K562 (cell line): ENCODE results near the gene ERBB4. TPM values are rescaled to one million over a fixed set of nuclear protein-coding genes. Genes with fewer than 3 reads are reported as not detected.

Experiments
- BRCA1 ChIP-seq, 2 experiments: fragments of 450-650 bp in 1 of 2; sonication (generic) in 1 of 2; formaldehyde crosslinking in 1 of 2; IDR thresholded peaks; 2 replicates each; pipeline versions ENCODE4 v1.5.0 to v1.6.1; 2017 to 2020; ENCODE audit warnings: mild to moderate bottlenecking in 1 of 2, missing genetic modification reagents in 1 of 2
- CTBP1 ChIP-seq: fragments of 450-650 bp; IDR thresholded peaks from 2 replicates; pipeline ENCODE4 v1.6.1; 2016; ENCODE audit warnings: borderline replicate concordance
- NCOA2 ChIP-seq, 2 experiments: fragments of 450-650 bp; IDR thresholded peaks; 2 replicates each; pipeline ENCODE4 v1.6.1; 2018; ENCODE audit warnings: mild to moderate bottlenecking in 2 of 2, moderate library complexity in 1 of 2; ENCODE audit not compliant: partially characterized antibody in 2 of 2
- ZEB2 ChIP-seq: fragments of 450-650 bp; IDR thresholded peaks from 2 replicates; pipeline ENCODE4 v1.6.1; 2016
- ZNF584 ChIP-seq: fragments of 200-800 bp; sonication (Bioruptor generic); IDR thresholded peaks from 2 replicates; pipeline ENCODE4 v1.6.1; 2016; ENCODE audit warnings: low read depth, mild to moderate bottlenecking, missing genetic modification characterization, missing compliant biosample characterization
- polyA plus RNA-seq, 8 experiments: library from polyadenylated mRNA; depleted of rRNA in 4 of 8; stranded (reverse) in 5 of 8; unstranded in 3 of 8; fragments of >200 nt; fragmentation: Nextera tagmentation in 2 of 8; fragmentation: Illumina TruSeq in 1 of 8; extraction: Ambion mirVana in 2 of 8; extraction: Trizol in 1 of 8; gene quantifications; 2 replicates each; pipeline versions ENCODE4 v1.2.1 to v1.2.3, GENCODE V29; 2011 to 2014; ENCODE audit warnings: inconsistent platforms in 1 of 8, missing spikeins in 1 of 8
- total RNA-seq, 7 experiments: library from RNA; depleted of rRNA in 6 of 7; stranded (reverse); fragments of >200 nt in 6 of 7; fragmentation: Illumina TruSeq in 2 of 7; extraction: Trizol in 2 of 7; gene quantifications; 2 replicates each; pipeline versions ENCODE4 v1.2.1 to v1.2.3, GENCODE V29; 2011 to 2021; ENCODE audit warnings: low replicate concordance in 1 of 7
- TF ChIP-seq, protein P1 (sequence below), 2 experiments: fragments of 450-650 bp in 1 of 2; sonication (generic) in 1 of 2; formaldehyde crosslinking in 1 of 2; IDR thresholded peaks; 2 replicates each; pipeline versions ENCODE4 v1.7.1 to v1.9.0; 2016 to 2022; ENCODE audit warnings: inconsistent platforms in 1 of 2, mild to moderate bottlenecking in 1 of 2, missing genetic modification reagents in 1 of 2
- TF ChIP-seq, protein P2 (sequence below): fragments of 450-650 bp; conservative IDR thresholded peaks from 2 replicates; pipeline ENCODE4 v1.6.1; 2016; ENCODE audit warnings: missing genetic modification characterization, low read depth, mild to moderate bottlenecking, missing compliant biosample characterization, moderate library complexity
- TF ChIP-seq, protein P3 (sequence below): fragments of 150-350 bp; IDR thresholded peaks from 2 replicates; pipeline ENCODE4 v1.6.1; 2014; ENCODE audit warnings: low read depth, mild to moderate bottlenecking, low read length, borderline replicate concordance
- TF ChIP-seq, protein P4 (sequence below): fragments of 450-650 bp; IDR thresholded peaks from 2 replicates; pipeline ENCODE4 v1.6.1; 2018; ENCODE audit warnings: mild to moderate bottlenecking, low read depth; ENCODE audit not compliant: partially characterized antibody

ERBB4 gene
- total and polyA plus RNA-seq, 9 of the 15 experiments (the other 6 are each of a cell fraction or from before 2014, with no cell fraction given) = not detected

DNA sequence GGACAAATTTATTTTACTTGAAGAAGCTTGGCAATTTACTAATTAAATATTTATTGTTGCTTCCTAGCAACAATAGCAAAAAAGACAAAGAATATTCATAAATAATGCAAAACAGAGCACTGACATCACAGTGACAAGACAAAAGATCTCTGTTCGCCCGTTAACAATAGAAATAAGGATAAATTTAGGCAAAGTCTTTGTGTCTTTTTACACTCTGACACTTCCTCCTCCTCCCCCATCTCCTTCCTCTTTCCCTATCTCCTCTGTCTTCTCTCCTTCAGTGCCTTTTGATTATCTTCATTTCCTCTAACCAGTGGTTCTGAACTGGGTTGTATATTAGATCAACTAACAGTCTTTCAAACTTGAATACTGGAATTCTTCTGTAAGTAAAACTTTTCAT lies 808.4 kb downstream of the ERBB4 start (continued):
- TF ChIP-seq, protein P1, sequence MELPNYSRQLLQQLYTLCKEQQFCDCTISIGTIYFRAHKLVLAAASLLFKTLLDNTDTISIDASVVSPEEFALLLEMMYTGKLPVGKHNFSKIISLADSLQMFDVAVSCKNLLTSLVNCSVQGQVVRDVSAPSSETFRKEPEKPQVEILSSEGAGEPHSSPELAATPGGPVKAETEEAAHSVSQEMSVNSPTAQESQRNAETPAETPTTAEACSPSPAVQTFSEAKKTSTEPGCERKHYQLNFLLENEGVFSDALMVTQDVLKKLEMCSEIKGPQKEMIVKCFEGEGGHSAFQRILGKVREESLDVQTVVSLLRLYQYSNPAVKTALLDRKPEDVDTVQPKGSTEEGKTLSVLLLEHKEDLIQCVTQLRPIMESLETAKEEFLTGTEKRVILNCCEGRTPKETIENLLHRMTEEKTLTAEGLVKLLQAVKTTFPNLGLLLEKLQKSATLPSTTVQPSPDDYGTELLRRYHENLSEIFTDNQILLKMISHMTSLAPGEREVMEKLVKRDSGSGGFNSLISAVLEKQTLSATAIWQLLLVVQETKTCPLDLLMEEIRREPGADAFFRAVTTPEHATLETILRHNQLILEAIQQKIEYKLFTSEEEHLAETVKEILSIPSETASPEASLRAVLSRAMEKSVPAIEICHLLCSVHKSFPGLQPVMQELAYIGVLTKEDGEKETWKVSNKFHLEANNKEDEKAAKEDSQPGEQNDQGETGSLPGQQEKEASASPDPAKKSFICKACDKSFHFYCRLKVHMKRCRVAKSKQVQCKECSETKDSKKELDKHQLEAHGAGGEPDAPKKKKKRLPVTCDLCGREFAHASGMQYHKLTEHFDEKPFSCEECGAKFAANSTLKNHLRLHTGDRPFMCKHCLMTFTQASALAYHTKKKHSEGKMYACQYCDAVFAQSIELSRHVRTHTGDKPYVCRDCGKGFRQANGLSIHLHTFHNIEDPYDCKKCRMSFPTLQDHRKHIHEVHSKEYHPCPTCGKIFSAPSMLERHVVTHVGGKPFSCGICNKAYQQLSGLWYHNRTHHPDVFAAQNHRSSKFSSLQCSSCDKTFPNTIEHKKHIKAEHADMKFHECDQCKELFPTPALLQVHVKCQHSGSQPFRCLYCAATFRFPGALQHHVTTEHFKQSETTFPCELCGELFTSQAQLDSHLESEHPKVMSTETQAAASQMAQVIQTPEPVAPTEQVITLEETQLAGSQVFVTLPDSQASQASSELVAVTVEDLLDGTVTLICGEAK (IDR thresholded peaks at IDR 0.05) = no peak
- TF ChIP-seq, protein P1 (CRISPR knock-in tag; IDR thresholded peaks at IDR 0.05) = no peak
- TF ChIP-seq CTBP1 (no peak), BRCA1 (IDR thresholded peaks at IDR 0.05) (no peak), BRCA1 (CRISPR knock-in tag; IDR thresholded peaks at IDR 0.05) (no peak), NCOA2 (IDR thresholded peaks at IDR 0.05; ENCODE audit: partially characterized antibody in 2 of 2) (no peak), ZEB2 (no peak), ZNF584 (CRISPR knock-in tag) (no peak)
- TF ChIP-seq, protein P2, sequence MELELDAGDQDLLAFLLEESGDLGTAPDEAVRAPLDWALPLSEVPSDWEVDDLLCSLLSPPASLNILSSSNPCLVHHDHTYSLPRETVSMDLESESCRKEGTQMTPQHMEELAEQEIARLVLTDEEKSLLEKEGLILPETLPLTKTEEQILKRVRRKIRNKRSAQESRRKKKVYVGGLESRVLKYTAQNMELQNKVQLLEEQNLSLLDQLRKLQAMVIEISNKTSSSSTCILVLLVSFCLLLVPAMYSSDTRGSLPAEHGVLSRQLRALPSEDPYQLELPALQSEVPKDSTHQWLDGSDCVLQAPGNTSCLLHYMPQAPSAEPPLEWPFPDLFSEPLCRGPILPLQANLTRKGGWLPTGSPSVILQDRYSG (tag) = no peak
- TF ChIP-seq, protein P3, sequence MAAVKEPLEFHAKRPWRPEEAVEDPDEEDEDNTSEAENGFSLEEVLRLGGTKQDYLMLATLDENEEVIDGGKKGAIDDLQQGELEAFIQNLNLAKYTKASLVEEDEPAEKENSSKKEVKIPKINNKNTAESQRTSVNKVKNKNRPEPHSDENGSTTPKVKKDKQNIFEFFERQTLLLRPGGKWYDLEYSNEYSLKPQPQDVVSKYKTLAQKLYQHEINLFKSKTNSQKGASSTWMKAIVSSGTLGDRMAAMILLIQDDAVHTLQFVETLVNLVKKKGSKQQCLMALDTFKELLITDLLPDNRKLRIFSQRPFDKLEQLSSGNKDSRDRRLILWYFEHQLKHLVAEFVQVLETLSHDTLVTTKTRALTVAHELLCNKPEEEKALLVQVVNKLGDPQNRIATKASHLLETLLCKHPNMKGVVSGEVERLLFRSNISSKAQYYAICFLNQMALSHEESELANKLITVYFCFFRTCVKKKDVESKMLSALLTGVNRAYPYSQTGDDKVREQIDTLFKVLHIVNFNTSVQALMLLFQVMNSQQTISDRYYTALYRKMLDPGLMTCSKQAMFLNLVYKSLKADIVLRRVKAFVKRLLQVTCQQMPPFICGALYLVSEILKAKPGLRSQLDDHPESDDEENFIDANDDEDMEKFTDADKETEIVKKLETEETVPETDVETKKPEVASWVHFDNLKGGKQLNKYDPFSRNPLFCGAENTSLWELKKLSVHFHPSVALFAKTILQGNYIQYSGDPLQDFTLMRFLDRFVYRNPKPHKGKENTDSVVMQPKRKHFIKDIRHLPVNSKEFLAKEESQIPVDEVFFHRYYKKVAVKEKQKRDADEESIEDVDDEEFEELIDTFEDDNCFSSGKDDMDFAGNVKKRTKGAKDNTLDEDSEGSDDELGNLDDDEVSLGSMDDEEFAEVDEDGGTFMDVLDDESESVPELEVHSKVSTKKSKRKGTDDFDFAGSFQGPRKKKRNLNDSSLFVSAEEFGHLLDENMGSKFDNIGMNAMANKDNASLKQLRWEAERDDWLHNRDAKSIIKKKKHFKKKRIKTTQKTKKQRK = no peak
- TF ChIP-seq, protein P4, sequence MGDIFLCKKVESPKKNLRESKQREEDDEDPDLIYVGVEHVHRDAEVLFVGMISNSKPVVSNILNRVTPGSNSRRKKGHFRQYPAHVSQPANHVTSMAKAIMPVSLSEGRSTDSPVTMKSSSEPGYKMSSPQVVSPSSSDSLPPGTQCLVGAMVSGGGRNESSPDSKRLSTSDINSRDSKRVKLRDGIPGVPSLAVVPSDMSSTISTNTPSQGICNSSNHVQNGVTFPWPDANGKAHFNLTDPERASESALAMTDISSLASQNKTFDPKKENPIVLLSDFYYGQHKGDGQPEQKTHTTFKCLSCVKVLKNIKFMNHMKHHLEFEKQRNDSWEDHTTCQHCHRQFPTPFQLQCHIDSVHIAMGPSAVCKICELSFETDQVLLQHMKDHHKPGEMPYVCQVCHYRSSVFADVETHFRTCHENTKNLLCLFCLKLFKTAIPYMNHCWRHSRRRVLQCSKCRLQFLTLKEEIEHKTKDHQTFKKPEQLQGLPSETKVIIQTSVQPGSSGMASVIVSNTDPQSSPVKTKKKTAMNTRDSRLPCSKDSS = no peak
- TF ChIP-seq, all 486 proteins: peak for 0
